Keratinocyte (primary cell): ENCODE data around the gene RANBP9. TPM values are rescaled to one million over a fixed set of nuclear protein-coding genes. Genes with fewer than 3 reads are reported as not detected.
A peak's percentile ranks its signal among the peaks of the same experiment; 100 is the strongest.

Experiments
- DNase-seq: peaks from one replicate; pipeline ENCODE4 v3.0.0-alpha.2; 2011; ENCODE audit warnings: low read depth, missing footprints, low spot score
- FAIRE-seq: peaks from 2 replicates; lab custom pipeline; 2011; peaks lifted over from hg19 to GRCh38; lab: Jason Lieb, UNC
- H2AFZ ChIP-seq: 2 replicates; pipeline ENCODE4 v1.6.0; 2012; ENCODE audit warnings: low read length, control low read depth, inconsistent platforms; ENCODE audit not compliant: control insufficient read depth
- H3K27ac ChIP-seq: 2 replicates; pipeline ENCODE4 v1.5.1; 2011; ENCODE audit warnings: low read length; ENCODE audit not compliant: control insufficient read depth, insufficient read depth
- H3K27me3 ChIP-seq: 3 replicates; pipeline ENCODE4 v1.6.0; 2011; ENCODE audit warnings: low read length; ENCODE audit not compliant: control insufficient read depth, insufficient read depth; ENCODE audit errors: extremely low read depth
- H3K36me3 ChIP-seq, 2 experiments: 2 replicates in 1 of 2; 3 replicates in 1 of 2; pipeline ENCODE4 v1.5.1; 2011; ENCODE audit warnings: low read length in 2 of 2, mild to moderate bottlenecking in 1 of 2; ENCODE audit not compliant: control insufficient read depth in 2 of 2, insufficient read depth in 2 of 2; ENCODE audit errors: extremely low read depth in 1 of 2
- H3K4me1 ChIP-seq: 3 replicates; pipeline ENCODE4 v1.5.1; 2011; ENCODE audit warnings: low read length; ENCODE audit not compliant: control insufficient read depth, insufficient read depth; ENCODE audit errors: extremely low read depth
- H3K4me2 ChIP-seq: 3 replicates; pipeline ENCODE4 v1.6.0; 2011; ENCODE audit warnings: low read depth, low read length; ENCODE audit not compliant: control insufficient read depth, insufficient read depth; ENCODE audit errors: extremely low read depth
- H3K4me3 ChIP-seq, 3 experiments: fragments of 200-600 bp in 1 of 3; sonication (generic) in 1 of 3; 2 replicates in 2 of 3; 3 replicates in 1 of 3; pipeline ENCODE4 v1.5.1; 2011 to 2016; ENCODE audit warnings: low read length in 3 of 3, mild to moderate bottlenecking in 3 of 3, control low read depth in 2 of 3, inconsistent platforms in 1 of 3, low read depth in 1 of 3, mixed read lengths in 1 of 3, mixed run types in 1 of 3, moderate library complexity in 1 of 3; ENCODE audit not compliant: control insufficient read depth in 2 of 3, insufficient read depth in 2 of 3; ENCODE audit errors: extremely low read depth in 1 of 3
- H3K79me2 ChIP-seq: 2 replicates; pipeline ENCODE4 v1.6.0; 2012; ENCODE audit warnings: low read length; ENCODE audit not compliant: control insufficient read depth, insufficient read depth
- H3K9ac ChIP-seq: 3 replicates; pipeline ENCODE4 v1.6.0; 2011; ENCODE audit warnings: low read length; ENCODE audit not compliant: control insufficient read depth, insufficient read depth; ENCODE audit errors: extremely low read depth
- H3K9me1 ChIP-seq: 3 replicates; pipeline ENCODE4 v1.6.0; 2011; ENCODE audit warnings: low read length; ENCODE audit not compliant: control insufficient read depth, insufficient read depth; ENCODE audit errors: extremely low read depth
- H3K9me3 ChIP-seq: 2 replicates; pipeline ENCODE4 v1.5.1; 2012; ENCODE audit warnings: low read depth, low read length; ENCODE audit not compliant: control insufficient read depth
- H4K20me1 ChIP-seq: 3 replicates; pipeline ENCODE4 v1.6.0; 2011; ENCODE audit warnings: low read length; ENCODE audit not compliant: control insufficient read depth, insufficient read depth; ENCODE audit errors: extremely low read depth
- EZH2 ChIP-seq: IDR thresholded peaks from one replicate; pipeline ENCODE4 v1.6.1; 2012; ENCODE audit warnings: inconsistent platforms, mild to moderate bottlenecking, low read length, moderate library complexity
- dilution Hi-C: fragments of 300-500 bp; cut with MboI; formaldehyde crosslinking; loops from one replicate; pipeline ENCODE4 v1.7.0; 2020; ENCODE audit warnings: low sequenced_read_pairs; ENCODE audit not compliant: extremely low pct_ligation_motif_present
- polyA plus RNA-seq, 5 experiments: library from polyadenylated mRNA; depleted of rRNA in 3 of 5; stranded (reverse) in 3 of 5; stranded (forward) in 1 of 5; unstranded in 1 of 5; fragments of >200 nt; gene quantifications; 1 replicate in 1 of 5; 2 replicates in 3 of 5; 3 replicates in 1 of 5; pipeline versions ENCODE4 v1.2.1 to v1.2.3, GENCODE V29; 2011 to 2012; ENCODE audit warnings: missing spikeins in 2 of 5, low read depth in 1 of 5, low replicate concordance in 1 of 5
- TF ChIP-seq, protein P1 (sequence below), 3 experiments: IDR thresholded peaks in 1 of 3; conservative IDR thresholded peaks in 1 of 3; optimal IDR thresholded peaks in 1 of 3; 2 replicates in 2 of 3; 3 replicates in 1 of 3; pipeline versions ENCODE3 to v1.5.1; 2011; ENCODE audit warnings: low read length in 3 of 3, mild to moderate bottlenecking in 3 of 3, moderate library complexity in 2 of 3, control low read depth in 1 of 3, inconsistent platforms in 1 of 3; ENCODE audit not compliant: insufficient read depth in 2 of 3; ENCODE audit errors: extremely low read depth in 1 of 3

Gene RANBP9
- polyA plus RNA-seq, 1 donor (not counting 4 experiments of a cell fraction or from before 2014, with no cell fraction given): 36.7 TPM

DNA sequence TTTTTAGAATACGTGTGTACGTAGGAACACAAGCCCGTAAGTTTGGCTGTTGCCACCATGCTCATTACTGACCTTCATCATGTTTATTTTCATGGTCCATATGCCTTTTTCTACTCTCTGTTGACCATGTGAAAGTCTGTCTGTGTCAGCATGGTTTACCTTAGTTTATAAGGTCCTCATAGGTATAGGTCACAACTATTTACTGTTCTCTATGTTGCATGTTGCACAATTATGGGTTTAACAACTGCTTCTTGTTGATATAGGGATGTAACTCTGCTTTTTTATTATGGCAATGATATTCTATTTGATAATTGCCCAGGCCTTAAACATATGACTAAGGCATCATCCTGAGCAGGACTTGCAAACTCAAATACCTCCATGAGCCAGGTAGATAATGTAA lies 13.4 kb upstream of the RANBP9 start:
- dilution Hi-C loops: no loop called here
- H3K27me3 ChIP-seq: no peaks in the 10 kb centered on the region
- no peak for TF ChIP-seq EZH2
- TF ChIP-seq, protein P1, sequence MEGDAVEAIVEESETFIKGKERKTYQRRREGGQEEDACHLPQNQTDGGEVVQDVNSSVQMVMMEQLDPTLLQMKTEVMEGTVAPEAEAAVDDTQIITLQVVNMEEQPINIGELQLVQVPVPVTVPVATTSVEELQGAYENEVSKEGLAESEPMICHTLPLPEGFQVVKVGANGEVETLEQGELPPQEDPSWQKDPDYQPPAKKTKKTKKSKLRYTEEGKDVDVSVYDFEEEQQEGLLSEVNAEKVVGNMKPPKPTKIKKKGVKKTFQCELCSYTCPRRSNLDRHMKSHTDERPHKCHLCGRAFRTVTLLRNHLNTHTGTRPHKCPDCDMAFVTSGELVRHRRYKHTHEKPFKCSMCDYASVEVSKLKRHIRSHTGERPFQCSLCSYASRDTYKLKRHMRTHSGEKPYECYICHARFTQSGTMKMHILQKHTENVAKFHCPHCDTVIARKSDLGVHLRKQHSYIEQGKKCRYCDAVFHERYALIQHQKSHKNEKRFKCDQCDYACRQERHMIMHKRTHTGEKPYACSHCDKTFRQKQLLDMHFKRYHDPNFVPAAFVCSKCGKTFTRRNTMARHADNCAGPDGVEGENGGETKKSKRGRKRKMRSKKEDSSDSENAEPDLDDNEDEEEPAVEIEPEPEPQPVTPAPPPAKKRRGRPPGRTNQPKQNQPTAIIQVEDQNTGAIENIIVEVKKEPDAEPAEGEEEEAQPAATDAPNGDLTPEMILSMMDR (optimal IDR thresholded peaks at IDR 0.05 in 1 of 3, IDR thresholded peaks at IDR 0.05 in 1 of 3, conservative IDR thresholded peaks at IDR 0.05 in 1 of 3; ENCODE audit: extremely low read depth in 1 of 3, insufficient read depth in 2 of 3, low read length in 3 of 3): no peak
- no peaks in the 10 kb centered on the region for H3K36me3 ChIP-seq
- no peaks in the 10 kb centered on the region for H3K9me3 ChIP-seq
- H4K20me1 ChIP-seq: no peaks in the 10 kb centered on the region
- peak overlapping the region; percentile 85 for H3K27ac ChIP-seq
- H3K4me1 ChIP-seq: peaks cover 48% of the 10 kb centered on the region
- H2AFZ ChIP-seq: no peak overlapping the region
- H3K4me2 ChIP-seq: peak overlapping the region; percentile 81
- no peak overlapping the region for H3K4me3 ChIP-seq
- no peak overlapping the region for H3K9ac ChIP-seq
- H3K9me1 ChIP-seq: peaks cover 3% of the 10 kb centered on the region
- H3K79me2 ChIP-seq: no peaks in the 10 kb centered on the region
- DNase-seq: no peak
- no peak for FAIRE-seq

DNA sequence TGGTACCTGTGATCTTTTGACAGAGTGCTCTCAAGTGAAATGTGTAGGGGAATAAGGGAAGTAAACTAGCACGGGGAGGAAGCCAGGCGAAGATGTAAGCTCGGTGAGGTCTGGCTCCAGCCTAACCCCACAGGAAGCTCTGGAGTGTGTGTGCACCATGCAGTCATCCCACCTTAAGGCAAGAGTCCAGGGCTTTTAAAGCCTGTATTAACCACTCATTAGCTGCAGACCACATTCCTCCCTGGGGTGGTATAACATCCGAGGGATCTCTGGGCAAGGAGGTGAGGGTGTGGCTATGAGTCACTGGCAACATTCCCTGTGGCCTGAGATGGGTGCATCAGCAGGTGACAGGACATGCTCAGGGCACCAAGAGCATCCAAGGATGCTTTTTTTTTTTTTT lies 12.5 kb upstream of the RANBP9 start:
- H3K4me2 ChIP-seq: peak overlapping the region; percentile 67
- peak overlapping the region; percentile 20 for H2AFZ ChIP-seq
- dilution Hi-C loops: no loop called here
- DNase-seq (peak; percentile 98), FAIRE-seq (peak; percentile 98)
- no peaks in the 10 kb centered on the region for H3K79me2 ChIP-seq
- no peaks in the 10 kb centered on the region for H3K27me3 ChIP-seq
- H3K9me3 ChIP-seq: no peaks in the 10 kb centered on the region
- no peaks in the 10 kb centered on the region for H3K36me3 ChIP-seq
- H3K9ac ChIP-seq: peak overlapping the region; percentile 25
- peak overlapping the region in 1 of 3 experiments; percentile 23 for H3K4me3 ChIP-seq
- H4K20me1 ChIP-seq: no peaks in the 10 kb centered on the region
- TF ChIP-seq, protein P1 (optimal IDR thresholded peaks at IDR 0.05 in 1 of 3, IDR thresholded peaks at IDR 0.05 in 1 of 3, conservative IDR thresholded peaks at IDR 0.05 in 1 of 3; ENCODE audit: extremely low read depth in 1 of 3, insufficient read depth in 2 of 3, low read length in 3 of 3): no peak
- TF ChIP-seq EZH2: no peak
- peak overlapping the region; percentile 62 for H3K27ac ChIP-seq
- H3K4me1 ChIP-seq: peaks cover 41% of the 10 kb centered on the region
- peaks cover 3% of the 10 kb centered on the region for H3K9me1 ChIP-seq
